Stomach (tissue), 4 donors: ENCODE measurements around the gene RAD51C.

ENCODE experiments used
- EP300 ChIP-seq: sonication (generic); formaldehyde crosslinking; IDR thresholded peaks from one replicate; pipeline ENCODE4 v1.6.1; 2017; ENCODE audit warnings: antibody characterized with exemption
- POLR2A ChIP-seq, 4 donors: fragments of 450-650 bp; IDR thresholded peaks; one replicate each; pipeline ENCODE4 v1.6.1; 2016; ENCODE audit warnings: antibody characterized with exemption in 4 of 4, control low read depth in 2 of 4, mild to moderate bottlenecking in 1 of 4, moderate library complexity in 1 of 4
- TF ChIP-seq, protein P1 (sequence below), 7 experiments: fragments of 450-650 bp in 4 of 7; fragments of 200-600 bp in 3 of 7; sonication (generic) in 3 of 7; IDR thresholded peaks; one replicate each; pipeline ENCODE4 v1.5.1; 2016 to 2019; ENCODE audit warnings: antibody characterized with exemption in 7 of 7, control low read depth in 2 of 7, mild to moderate bottlenecking in 1 of 7

DNA sequence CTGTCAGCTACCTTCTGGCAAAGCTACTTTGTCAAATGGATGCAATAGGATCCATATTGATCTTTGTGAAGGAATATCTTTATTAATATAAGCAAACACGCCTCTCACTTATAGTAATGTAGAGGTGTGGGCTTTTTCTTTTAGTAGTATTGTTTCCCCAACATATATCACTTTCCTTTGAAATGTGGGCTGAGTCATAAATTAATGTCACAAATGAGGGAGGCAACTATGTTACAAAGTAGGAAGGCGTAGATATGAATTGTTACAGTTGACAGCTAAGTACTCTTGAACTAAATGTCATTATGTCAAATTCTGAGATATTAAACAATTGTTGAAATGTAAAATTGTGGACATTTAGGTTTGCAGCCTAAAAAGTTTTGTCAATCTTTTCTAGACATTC, 60.6 kb downstream of the RAD51C start:
- TF ChIP-seq, protein P1, sequence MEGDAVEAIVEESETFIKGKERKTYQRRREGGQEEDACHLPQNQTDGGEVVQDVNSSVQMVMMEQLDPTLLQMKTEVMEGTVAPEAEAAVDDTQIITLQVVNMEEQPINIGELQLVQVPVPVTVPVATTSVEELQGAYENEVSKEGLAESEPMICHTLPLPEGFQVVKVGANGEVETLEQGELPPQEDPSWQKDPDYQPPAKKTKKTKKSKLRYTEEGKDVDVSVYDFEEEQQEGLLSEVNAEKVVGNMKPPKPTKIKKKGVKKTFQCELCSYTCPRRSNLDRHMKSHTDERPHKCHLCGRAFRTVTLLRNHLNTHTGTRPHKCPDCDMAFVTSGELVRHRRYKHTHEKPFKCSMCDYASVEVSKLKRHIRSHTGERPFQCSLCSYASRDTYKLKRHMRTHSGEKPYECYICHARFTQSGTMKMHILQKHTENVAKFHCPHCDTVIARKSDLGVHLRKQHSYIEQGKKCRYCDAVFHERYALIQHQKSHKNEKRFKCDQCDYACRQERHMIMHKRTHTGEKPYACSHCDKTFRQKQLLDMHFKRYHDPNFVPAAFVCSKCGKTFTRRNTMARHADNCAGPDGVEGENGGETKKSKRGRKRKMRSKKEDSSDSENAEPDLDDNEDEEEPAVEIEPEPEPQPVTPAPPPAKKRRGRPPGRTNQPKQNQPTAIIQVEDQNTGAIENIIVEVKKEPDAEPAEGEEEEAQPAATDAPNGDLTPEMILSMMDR (IDR thresholded peaks at IDR 0.05), result no peak
- TF ChIP-seq POLR2A (IDR thresholded peaks at IDR 0.05) (no peak), EP300 (no peak)
